Neural progenitor cell (in vitro differentiated cells): Measurements from ENCODE around the gene FAM124A. TPM values are rescaled to one million over a fixed set of nuclear protein-coding genes. Genes with fewer than 3 reads are reported as not detected.

ENCODE experiments used
- DNase-seq: peaks from one replicate; pipeline ENCODE4 v3.0.0-alpha.2; 2016; ENCODE audit warnings: low spot score
- H2AFZ ChIP-seq: fragments of 200-600 bp; sonication (generic); replicated peaks from 2 replicates; pipeline ENCODE4 v1.6.1; 2016; ENCODE audit warnings: antibody characterized with exemption
- H3F3A ChIP-seq: fragments of 200-600 bp; sonication (generic); 2 replicates; pipeline ENCODE4 v1.6.1; 2016; ENCODE audit warnings: antibody characterized with exemption, low read depth
- H3K27ac ChIP-seq: fragments of 200-600 bp; sonication (generic); 2 replicates; pipeline ENCODE4 v1.5.1; 2016; ENCODE audit warnings: mild to moderate bottlenecking
- H3K27me3 ChIP-seq: fragments of 200-600 bp; sonication (generic); 2 replicates; pipeline ENCODE4 v1.6.1; 2016; ENCODE audit warnings: mild to moderate bottlenecking, moderate library complexity
- H3K36me3 ChIP-seq: fragments of 200-600 bp; sonication (generic); 2 replicates; pipeline ENCODE4 v1.5.1; 2016
- H3K4me1 ChIP-seq: fragments of 200-600 bp; sonication (generic); 2 replicates; pipeline ENCODE4 v1.6.1; 2016; ENCODE audit warnings: mixed run types
- H3K4me2 ChIP-seq: fragments of 200-600 bp; sonication (generic); 2 replicates; pipeline ENCODE4 v1.6.1; 2016
- H3K4me3 ChIP-seq: fragments of 200-600 bp; sonication (generic); 2 replicates; pipeline ENCODE4 v1.5.1; 2016
- H3K79me2 ChIP-seq: fragments of 200-600 bp; sonication (generic); 2 replicates; pipeline ENCODE4 v1.6.1; 2016; ENCODE audit warnings: low read depth
- H3K9ac ChIP-seq: fragments of 200-600 bp; sonication (generic); 2 replicates; pipeline ENCODE4 v1.6.1; 2016
- H3K9me3 ChIP-seq: fragments of 200-600 bp; sonication (generic); 2 replicates; pipeline ENCODE4 v1.5.1; 2016; ENCODE audit warnings: low read depth
- H4K20me1 ChIP-seq: fragments of 200-600 bp; sonication (generic); 2 replicates; pipeline ENCODE4 v1.6.1; 2016; ENCODE audit warnings: low read depth
- H3K27ac Mint-ChIP-seq: 3 replicates; pipeline ENCODE4 v1.8.0; 2021; ENCODE audit warnings: mixed read lengths
- H3K27me3 Mint-ChIP-seq: 2 replicates; pipeline ENCODE4 v1.8.0; 2022; ENCODE audit warnings: low read depth, mild to moderate bottlenecking, inconsistent platforms, moderate library complexity, mixed read lengths; ENCODE audit not compliant: insufficient read depth
- H3K36me3 Mint-ChIP-seq: 3 replicates; pipeline ENCODE4 v1.8.0; 2021; ENCODE audit warnings: mixed read lengths
- H3K4me1 Mint-ChIP-seq: 3 replicates; pipeline ENCODE4 v1.8.0; 2021; ENCODE audit warnings: mixed read lengths
- H3K4me3 Mint-ChIP-seq: 3 replicates; pipeline ENCODE4 v1.8.0; 2021; ENCODE audit warnings: mild to moderate bottlenecking, moderate library complexity, mixed read lengths
- H3K9me3 Mint-ChIP-seq: 3 replicates; pipeline ENCODE4 v1.8.0; 2020; ENCODE audit warnings: mixed read lengths
- CTCF ChIP-seq: fragments of 200-600 bp; sonication (generic); IDR thresholded peaks from 2 replicates; pipeline ENCODE4 v1.5.1; 2017; ENCODE audit warnings: antibody characterized with exemption, mild to moderate bottlenecking
- EZH2 ChIP-seq: fragments of 200-600 bp; sonication (generic); IDR thresholded peaks from 2 replicates; pipeline ENCODE4 v1.6.1; 2017; ENCODE audit warnings: antibody characterized with exemption, mild to moderate bottlenecking, moderate library complexity
- EZH2phosphoT487 ChIP-seq: fragments of 200-600 bp; sonication (generic); IDR thresholded peaks from 2 replicates; pipeline ENCODE4 v1.6.1; 2017; ENCODE audit warnings: antibody characterized with exemption
- small RNA-seq: library from RNA; depleted of rRNA; stranded (forward); fragments of <200 nt; gene quantifications from one replicate; pipeline ENCODE3, GENCODE V24; 2015
- total RNA-seq: library from RNA; depleted of rRNA; stranded (reverse); fragments of >200 nt; gene quantifications from 2 replicates; pipeline ENCODE4 v1.2.3, GENCODE V29; 2015; ENCODE audit warnings: low replicate concordance

FAM124A gene
- total RNA-seq, 1 donor from 2014 or later = 22.6 TPM

- Histone ChIP-seq H3K4me1 (peaks cover 19% of the 10 kb centered on the region), H3K27ac (no peak overlapping the region), H3K4me2 (no peak overlapping the region), H3K36me3 (no peaks in the 10 kb centered on the region), H3K9me3 (no peaks in the 10 kb centered on the region), H2AFZ (no peak overlapping the region), H3K9ac (no peak overlapping the region), H3K79me2 (no peaks in the 10 kb centered on the region), H3F3A (peaks cover 23% of the 10 kb centered on the region), H4K20me1 (no peaks in the 10 kb centered on the region), H3K4me3 (no peak overlapping the region), H3K27me3 (no peaks in the 10 kb centered on the region)
- no peaks in the 10 kb centered on the region for H3K9me3 Mint-ChIP-seq
- H3K4me3 Mint-ChIP-seq = no peak overlapping the region
- H3K4me1 Mint-ChIP-seq = peaks cover 12% of the 10 kb centered on the region
- DNase-seq = no peak
- TF ChIP-seq CTCF (no peak), EZH2phosphoT487 (no peak), EZH2 (no peak)
- peaks cover 7% of the 10 kb centered on the region for H3K27me3 Mint-ChIP-seq
- H3K36me3 Mint-ChIP-seq = no peaks in the 10 kb centered on the region
- no peak overlapping the region for H3K27ac Mint-ChIP-seq
Measured at GRCh38 chr13:51332566-51333361, 110.6 kb downstream of the FAM124A start.

- Mint-ChIP-seq H3K36me3 (no peaks in the 10 kb centered on the region), H3K27me3 (peaks cover 9% of the 10 kb centered on the region), H3K4me1 (peaks cover 11% of the 10 kb centered on the region), H3K4me3 (no peak overlapping the region), H3K27ac (no peak overlapping the region), H3K9me3 (no peaks in the 10 kb centered on the region)
- Histone ChIP-seq H3K4me1 (peaks cover 13% of the 10 kb centered on the region), H4K20me1 (no peaks in the 10 kb centered on the region), H3K4me3 (no peak overlapping the region), H3K27me3 (no peaks in the 10 kb centered on the region), H3K4me2 (no peak overlapping the region), H3K27ac (no peak overlapping the region), H3K79me2 (no peaks in the 10 kb centered on the region), H3K36me3 (no peaks in the 10 kb centered on the region), H3F3A (peaks cover 16% of the 10 kb centered on the region), H2AFZ (no peak overlapping the region), H3K9ac (no peak overlapping the region), H3K9me3 (no peaks in the 10 kb centered on the region)
- no peak for DNase-seq
- TF ChIP-seq EZH2 = no peak
- no peak for TF ChIP-seq EZH2phosphoT487
- no peak for TF ChIP-seq CTCF
Measured at GRCh38 chr13:51333421-51333820, 111.2 kb downstream of the FAM124A start.

- H2AFZ ChIP-seq = no peak overlapping the region
- no peak overlapping the region for H3K27ac Mint-ChIP-seq
- no peak overlapping the region for H3K4me2 ChIP-seq
- no peak overlapping the region for H3K4me3 ChIP-seq
- no peaks in the 10 kb centered on the region for H3K36me3 ChIP-seq
- TF ChIP-seq CTCF (no peak), EZH2 (no peak), EZH2phosphoT487 (no peak)
- no peak overlapping the region for H3K9ac ChIP-seq
- H3K79me2 ChIP-seq = no peaks in the 10 kb centered on the region
- no peak overlapping the region for H3K27ac ChIP-seq
- peaks cover 7% of the 10 kb centered on the region for H3K4me1 Mint-ChIP-seq
- peaks cover 10% of the 10 kb centered on the region for H3K4me1 ChIP-seq
- no peaks in the 10 kb centered on the region for H3K27me3 ChIP-seq
- H3K9me3 ChIP-seq = no peaks in the 10 kb centered on the region
- no peaks in the 10 kb centered on the region for H4K20me1 ChIP-seq
- no peaks in the 10 kb centered on the region for H3K36me3 Mint-ChIP-seq
- peaks cover 9% of the 10 kb centered on the region for H3K27me3 Mint-ChIP-seq
- peaks cover 14% of the 10 kb centered on the region for H3F3A ChIP-seq
- no peaks in the 10 kb centered on the region for H3K9me3 Mint-ChIP-seq
- no peak overlapping the region for H3K4me3 Mint-ChIP-seq
- no peak for DNase-seq
Measured at GRCh38 chr13:51333826-51334225, 111.6 kb downstream of the FAM124A start.

Small RNA genes lying within 50 kb of the gene (small RNA-seq; reads per million reads assigned to genes)
- gene PRELID3BP2 = not detected

Other genes starting within 250 kb of the FAM124A start
- 0.65 and 0.96 TPM in 2 replicates for gene C13orf42, start 111.1 kb upstream of the FAM124A start, total RNA-seq
- gene SERPINE3, start 117.3 kb downstream of the FAM124A start, total RNA-seq = 0.40 and 0.47 TPM in 2 replicates
- gene INTS6, start 230.6 kb downstream of the FAM124A start, total RNA-seq = 64.0 and 84.0 TPM in 2 replicates